GM12875 (cell line): ENCODE measurements around the gene PEG3.
"Not testable (repeated sequence)": the region's sequence is repeated elsewhere in the genome, so short reads cannot be mapped to it uniquely, and the experiment has no call there.

ENCODE experiments used
- H3K4me3 ChIP-seq: one replicate; pipeline ENCODE4 v1.5.1; 2011; ENCODE audit warnings: low read depth, low read length, control low read depth
- TF ChIP-seq, protein P1 (sequence below): IDR thresholded peaks from 2 replicates; pipeline ENCODE4 v1.5.1; 2011; ENCODE audit warnings: low read depth, mild to moderate bottlenecking, control low read depth, inconsistent platforms, low read length, moderate library complexity, borderline replicate concordance; ENCODE audit not compliant: insufficient read depth

Gene PEG3

DNA sequence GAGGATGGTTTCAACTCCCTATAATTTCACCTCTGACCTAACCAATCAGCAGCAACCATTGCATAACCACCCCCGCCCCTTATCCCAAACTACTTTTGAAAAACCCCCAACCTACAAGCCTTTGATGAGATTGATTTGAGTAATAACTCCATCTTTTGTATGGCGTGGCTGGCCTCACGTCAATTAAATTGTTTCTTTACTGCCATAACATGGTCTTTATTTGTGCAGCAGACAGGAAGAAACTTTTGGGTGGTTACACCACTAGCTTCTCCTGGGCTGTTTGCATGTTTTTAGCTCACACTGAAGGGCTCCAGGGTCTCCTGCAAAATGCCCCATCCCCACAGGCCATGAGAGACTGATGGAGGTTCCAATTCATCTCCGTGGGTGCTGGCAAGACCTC is 34.0 kb upstream of the PEG3 start:
- TF ChIP-seq, protein P1, sequence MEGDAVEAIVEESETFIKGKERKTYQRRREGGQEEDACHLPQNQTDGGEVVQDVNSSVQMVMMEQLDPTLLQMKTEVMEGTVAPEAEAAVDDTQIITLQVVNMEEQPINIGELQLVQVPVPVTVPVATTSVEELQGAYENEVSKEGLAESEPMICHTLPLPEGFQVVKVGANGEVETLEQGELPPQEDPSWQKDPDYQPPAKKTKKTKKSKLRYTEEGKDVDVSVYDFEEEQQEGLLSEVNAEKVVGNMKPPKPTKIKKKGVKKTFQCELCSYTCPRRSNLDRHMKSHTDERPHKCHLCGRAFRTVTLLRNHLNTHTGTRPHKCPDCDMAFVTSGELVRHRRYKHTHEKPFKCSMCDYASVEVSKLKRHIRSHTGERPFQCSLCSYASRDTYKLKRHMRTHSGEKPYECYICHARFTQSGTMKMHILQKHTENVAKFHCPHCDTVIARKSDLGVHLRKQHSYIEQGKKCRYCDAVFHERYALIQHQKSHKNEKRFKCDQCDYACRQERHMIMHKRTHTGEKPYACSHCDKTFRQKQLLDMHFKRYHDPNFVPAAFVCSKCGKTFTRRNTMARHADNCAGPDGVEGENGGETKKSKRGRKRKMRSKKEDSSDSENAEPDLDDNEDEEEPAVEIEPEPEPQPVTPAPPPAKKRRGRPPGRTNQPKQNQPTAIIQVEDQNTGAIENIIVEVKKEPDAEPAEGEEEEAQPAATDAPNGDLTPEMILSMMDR = no peak
- H3K4me3 ChIP-seq = no peak overlapping the region

DNA sequence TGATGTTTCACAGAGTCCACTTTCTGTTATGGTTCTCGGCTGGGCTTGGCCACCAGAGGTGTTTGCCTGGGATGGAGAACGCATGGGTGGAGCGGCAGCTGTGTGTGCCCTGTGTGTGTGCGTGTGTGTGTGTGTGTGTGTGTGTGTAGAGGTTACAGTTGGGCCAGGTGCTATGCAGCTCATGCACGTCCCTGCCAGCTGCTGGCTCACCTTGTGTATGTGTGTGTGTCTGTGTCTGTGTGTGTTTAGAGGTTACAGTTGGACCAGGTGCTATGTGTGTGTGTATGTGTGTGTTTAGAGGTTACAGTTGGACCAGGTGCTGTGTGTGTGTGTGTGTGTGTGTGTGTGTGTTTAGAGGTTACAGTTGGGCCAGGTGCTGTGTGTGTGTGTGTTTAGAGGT is 33.0 kb upstream of the PEG3 start:
- TF ChIP-seq, protein P1 = no peak
- H3K4me3 ChIP-seq = no peak overlapping the region

DNA sequence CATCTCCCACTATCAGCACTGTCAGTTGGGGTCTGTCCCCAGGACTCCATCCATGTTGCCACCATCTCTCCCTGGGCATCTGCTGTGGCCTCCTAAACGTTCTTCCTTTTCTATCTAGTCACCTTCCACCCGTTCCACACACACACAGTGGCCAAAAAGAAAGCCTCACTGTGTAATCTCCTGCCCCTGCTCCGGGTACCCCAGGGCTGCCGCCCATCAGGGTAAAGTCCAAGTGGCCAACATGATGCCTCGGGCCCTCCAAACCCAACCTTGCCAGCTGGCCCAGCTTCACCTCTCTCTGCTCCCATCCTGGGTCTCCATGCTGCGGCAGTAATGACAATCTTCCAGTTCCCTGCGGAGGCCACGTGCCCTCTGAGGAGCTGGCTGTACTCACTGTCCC is 29.4 kb upstream of the PEG3 start:
- TF ChIP-seq, protein P1 = no peak

DNA sequence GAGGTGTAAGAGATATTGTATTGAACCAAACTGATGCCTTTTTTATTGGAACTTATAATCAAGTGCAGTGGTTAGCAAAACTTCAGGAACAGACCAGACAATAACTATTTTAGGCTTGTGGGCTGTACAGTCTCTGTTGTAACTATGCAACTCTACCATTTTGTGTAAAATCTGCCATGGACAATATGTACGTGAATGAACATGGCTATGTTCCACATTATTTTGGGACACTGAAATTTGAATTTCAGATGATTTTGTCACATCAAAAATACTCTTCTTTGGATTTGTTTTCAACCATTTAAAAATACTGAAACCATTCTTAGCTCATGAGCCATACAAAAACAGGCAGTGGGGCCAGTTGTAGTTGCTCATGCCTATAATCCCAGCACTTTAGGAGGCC is 27.9 kb upstream of the PEG3 start:
- no peak overlapping the region for H3K4me3 ChIP-seq
- TF ChIP-seq, protein P1 = no peak

More for the DNA sequence above, 29.4 kb upstream of the PEG3 start:
- no peak overlapping the region for H3K4me3 ChIP-seq

DNA sequence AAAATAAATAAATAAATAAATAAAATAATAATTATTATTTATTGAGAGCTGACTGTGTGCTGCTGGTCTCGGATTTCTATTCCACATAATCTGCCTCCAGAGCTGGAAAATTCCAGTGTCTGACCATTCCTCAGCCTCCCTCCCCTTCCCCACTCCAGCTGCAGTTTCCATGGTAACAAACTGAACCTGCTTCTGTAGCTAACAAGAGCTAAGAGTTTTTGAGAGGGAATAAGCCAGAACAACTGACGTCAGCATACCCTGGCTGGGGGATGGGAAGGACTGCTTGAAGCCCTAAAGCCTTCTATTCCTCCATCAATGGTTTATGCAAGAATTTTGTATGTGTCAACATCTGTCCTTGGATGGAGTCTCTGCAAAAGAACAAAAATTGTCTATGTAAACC is 26.0 kb upstream of the PEG3 start:
- TF ChIP-seq, protein P1 = no peak
- no peak overlapping the region for H3K4me3 ChIP-seq

DNA sequence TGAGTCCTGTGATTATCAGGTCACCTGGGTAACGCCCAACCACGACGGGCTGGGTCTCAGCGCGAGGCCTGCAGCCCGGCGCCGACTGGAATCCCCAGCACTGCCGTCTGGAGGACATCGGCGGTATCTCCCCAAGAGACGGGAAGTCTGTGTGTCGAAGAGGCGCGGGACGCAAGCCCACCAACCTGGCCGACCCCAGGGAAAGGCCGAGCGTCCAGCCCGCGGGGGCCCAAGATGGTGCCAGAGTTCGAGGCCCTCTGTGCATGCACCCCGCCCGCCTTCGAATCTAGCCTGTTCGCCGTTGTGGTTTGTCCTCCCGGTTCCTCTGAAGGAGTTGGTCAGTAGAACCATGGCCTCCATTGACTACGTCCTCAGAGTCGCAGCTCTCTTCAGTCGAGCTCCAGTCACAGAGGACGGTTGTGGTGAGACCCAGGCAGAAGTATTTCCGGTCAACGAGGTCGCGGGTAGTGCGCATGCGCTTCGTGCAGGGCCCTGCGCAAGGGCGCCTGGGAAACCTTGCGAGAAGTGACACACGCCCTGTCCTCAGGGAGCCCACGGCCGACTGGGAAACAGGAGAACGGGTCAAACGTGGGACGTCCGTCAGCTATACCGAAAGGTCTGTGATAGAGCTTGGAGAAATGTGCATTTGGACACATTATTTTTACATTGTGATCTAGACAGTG is 24.1 kb upstream of the PEG3 start:
- TF ChIP-seq, protein P1 = no peak
- no peak overlapping the region for H3K4me3 ChIP-seq

DNA sequence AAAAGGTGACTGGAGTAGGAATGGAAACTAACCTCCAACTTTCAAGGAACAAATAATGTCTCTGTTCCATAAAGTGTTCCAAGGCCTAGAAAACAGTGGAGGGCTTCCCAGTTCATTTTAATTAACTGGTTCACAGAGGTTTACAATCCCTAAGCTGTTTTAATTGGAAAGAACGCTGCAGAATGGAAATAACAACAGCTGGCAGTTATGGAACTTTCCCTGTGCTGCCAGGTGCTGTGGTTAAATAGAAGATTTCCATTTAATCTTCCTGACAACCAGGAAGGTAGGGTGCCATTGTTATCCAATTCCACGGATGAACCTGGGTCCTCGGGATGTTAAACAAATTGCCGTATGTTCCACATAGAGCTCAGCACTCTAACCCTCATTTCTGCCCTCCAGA is 22.2 kb upstream of the PEG3 start:
- TF ChIP-seq, protein P1 = no peak
- no peak overlapping the region for H3K4me3 ChIP-seq

DNA sequence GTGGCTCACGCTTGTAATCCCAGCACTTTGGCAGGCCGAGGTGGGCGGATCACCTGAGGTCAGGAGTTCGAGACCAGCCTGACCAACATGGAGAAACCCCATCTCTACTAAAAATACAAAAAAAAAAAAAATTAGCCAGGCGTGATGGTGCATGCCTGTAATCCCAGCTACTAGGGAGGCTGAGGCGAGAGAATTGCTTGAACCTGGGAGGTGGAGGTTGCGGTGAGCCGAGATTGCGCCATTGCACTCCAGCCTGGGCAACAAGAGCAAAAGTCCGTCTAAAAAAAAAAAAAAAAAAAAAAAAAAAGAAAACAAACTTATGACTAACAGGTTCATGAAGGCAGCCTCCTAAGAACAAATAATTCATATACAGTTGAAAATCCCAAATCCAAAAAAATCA is 19.9 kb upstream of the PEG3 start:
- H3K4me3 ChIP-seq = not testable (repeated sequence)
